OCI-LY1 (cell line): Measurements from ENCODE around the gene CTRL.

Source experiments
- H2AFZ ChIP-seq: fragments of 200-600 bp; sonication (generic), shearing (Covaris generic); 2 replicates; pipeline ENCODE4 v1.6.0; 2014; ENCODE audit warnings: antibody characterized with exemption, mild to moderate bottlenecking, low read length
- H3F3A ChIP-seq: fragments of 200-600 bp; sonication (generic), shearing (Covaris generic); 2 replicates; pipeline ENCODE4 v1.6.0; 2014; ENCODE audit warnings: mild to moderate bottlenecking, antibody characterized with exemption, low read length, moderate library complexity; ENCODE audit not compliant: insufficient read depth
- H3K27ac ChIP-seq: fragments of 200-600 bp; sonication (generic); 2 replicates; pipeline ENCODE4 v1.5.1; 2014; ENCODE audit warnings: low read length, mixed run types, mild to moderate bottlenecking, low read depth; ENCODE audit not compliant: poor library complexity, severe bottlenecking
- H3K27me3 ChIP-seq: fragments of 200-600 bp; sonication (generic); 2 replicates; pipeline ENCODE4 v1.6.0; 2014; ENCODE audit warnings: antibody characterized with exemption, mild to moderate bottlenecking, low read length, moderate library complexity; ENCODE audit not compliant: insufficient read depth
- H3K36me3 ChIP-seq: fragments of 200-600 bp; sonication (generic); 2 replicates; pipeline ENCODE4 v1.6.1; 2014; ENCODE audit warnings: mild to moderate bottlenecking, antibody characterized with exemption, low read length, moderate library complexity, mixed read lengths; ENCODE audit not compliant: insufficient read depth
- H3K4me1 ChIP-seq: fragments of 200-600 bp; sonication (generic); 2 replicates; pipeline ENCODE4 v1.5.1; 2014; ENCODE audit warnings: mild to moderate bottlenecking, low read length, moderate library complexity; ENCODE audit not compliant: insufficient read depth, severe bottlenecking
- H3K4me2 ChIP-seq: fragments of 200-600 bp; sonication (generic), shearing (Covaris generic); 2 replicates; pipeline ENCODE4 v1.6.1; 2014; ENCODE audit warnings: low read length
- H3K4me3 ChIP-seq: fragments of 200-600 bp; sonication (generic); 2 replicates; pipeline ENCODE4 v1.5.1; 2014; ENCODE audit warnings: low read length, low read depth, mild to moderate bottlenecking, mixed read lengths; ENCODE audit not compliant: poor library complexity, severe bottlenecking
- H3K79me2 ChIP-seq: fragments of 200-600 bp; shearing (Covaris generic); 2 replicates; pipeline ENCODE4 v1.6.1; 2016; ENCODE audit warnings: mixed run types, low read length, mixed read lengths; ENCODE audit not compliant: insufficient read depth
- H3K9ac ChIP-seq: fragments of 200-600 bp; sonication (generic), shearing (Covaris generic); 2 replicates; pipeline ENCODE4 v1.6.1; 2014; ENCODE audit warnings: mild to moderate bottlenecking, low read length, mixed read lengths
- H3K9me2 ChIP-seq: fragments of 200-600 bp; sonication (generic), shearing (Covaris generic); 2 replicates; pipeline ENCODE4 v1.6.1; 2014; ENCODE audit warnings: low read depth, mild to moderate bottlenecking, low read length, mixed read lengths
- H3K9me3 ChIP-seq: fragments of 200-600 bp; shearing (Covaris generic); 2 replicates; pipeline ENCODE4 v1.6.1; 2014; ENCODE audit warnings: low read length, mixed read lengths
- H4K20me1 ChIP-seq: fragments of 200-600 bp; sonication (generic), shearing (Covaris generic); 2 replicates; pipeline ENCODE4 v1.6.0; 2016; ENCODE audit warnings: mild to moderate bottlenecking, low read length; ENCODE audit not compliant: insufficient read depth
- CTCF ChIP-seq: fragments of 200-600 bp; sonication (generic), shearing (Covaris generic); IDR thresholded peaks from 2 replicates; pipeline ENCODE4 v1.5.1; 2017; ENCODE audit warnings: mild to moderate bottlenecking, antibody characterized with exemption, low read length, moderate library complexity, mixed read lengths
- EZH2 ChIP-seq: fragments of 200-600 bp; sonication (generic), shearing (Covaris generic); IDR thresholded peaks from 2 replicates; pipeline ENCODE4 v1.8.0; 2017; ENCODE audit warnings: borderline replicate concordance, mixed run types, mild to moderate bottlenecking, antibody characterized with exemption, low read length, moderate library complexity, mixed read lengths

CTRL gene

GRCh38 chr16:67883872-67884261, 47.8 kb downstream of the CTRL start:
- no peaks in the 10 kb centered on the region for H3K9me3 ChIP-seq
- H3F3A ChIP-seq: no peaks in the 10 kb centered on the region
- H3K9ac ChIP-seq: no peak overlapping the region
- H3K4me3 ChIP-seq: no peak overlapping the region
- no peaks in the 10 kb centered on the region for H3K27me3 ChIP-seq
- no peaks in the 10 kb centered on the region for H3K9me2 ChIP-seq
- H3K36me3 ChIP-seq: peaks cover 76% of the 10 kb centered on the region
- H3K4me2 ChIP-seq: no peak overlapping the region
- no peak overlapping the region for H3K27ac ChIP-seq
- TF ChIP-seq CTCF: peak; percentile 91
- TF ChIP-seq EZH2: no peak
- H2AFZ ChIP-seq: no peak overlapping the region
- H3K4me1 ChIP-seq: no peaks in the 10 kb centered on the region
- H4K20me1 ChIP-seq: no peaks in the 10 kb centered on the region
- no peaks in the 10 kb centered on the region for H3K79me2 ChIP-seq

- no peaks in the 10 kb centered on the region for H3K4me1 ChIP-seq
- no peak overlapping the region for H2AFZ ChIP-seq
- no peak overlapping the region for H3K4me2 ChIP-seq
- no peaks in the 10 kb centered on the region for H3K9me3 ChIP-seq
- no peak for TF ChIP-seq CTCF
- TF ChIP-seq EZH2: no peak
- no peak overlapping the region for H3K9ac ChIP-seq
- no peaks in the 10 kb centered on the region for H3F3A ChIP-seq
- no peaks in the 10 kb centered on the region for H3K9me2 ChIP-seq
- H4K20me1 ChIP-seq: no peaks in the 10 kb centered on the region
- no peak overlapping the region for H3K27ac ChIP-seq
- H3K27me3 ChIP-seq: no peaks in the 10 kb centered on the region
- peaks cover 82% of the 10 kb centered on the region for H3K36me3 ChIP-seq
- H3K4me3 ChIP-seq: no peak overlapping the region
- no peaks in the 10 kb centered on the region for H3K79me2 ChIP-seq
Measured at GRCh38 chr16:67883146-67883871, 48.4 kb downstream of the CTRL start.

GRCh38 chr16:67882374-67883145, 49.1 kb downstream of the CTRL start:
- H3K4me1 ChIP-seq: no peaks in the 10 kb centered on the region
- H4K20me1 ChIP-seq: no peaks in the 10 kb centered on the region
- H3K36me3 ChIP-seq: peaks cover 89% of the 10 kb centered on the region
- no peak overlapping the region for H3K4me2 ChIP-seq
- no peak overlapping the region for H3K4me3 ChIP-seq
- no peaks in the 10 kb centered on the region for H3K9me3 ChIP-seq
- H3K27me3 ChIP-seq: no peaks in the 10 kb centered on the region
- H3K27ac ChIP-seq: no peak overlapping the region
- no peaks in the 10 kb centered on the region for H3F3A ChIP-seq
- no peaks in the 10 kb centered on the region for H3K9me2 ChIP-seq
- H3K79me2 ChIP-seq: no peaks in the 10 kb centered on the region
- H2AFZ ChIP-seq: no peak overlapping the region
- no peak overlapping the region for H3K9ac ChIP-seq
- TF ChIP-seq EZH2 (no peak), CTCF (no peak)
